HG02623 (cell line): ENCODE results near the gene PCDH7.

Source experiments
- ATAC-seq: cut with Tn5 transposase; IDR thresholded peaks from one replicate; pipeline ENCODE4 v1.9.1; 2021; ENCODE audit warnings: moderate library complexity; ENCODE audit not compliant: unreplicated experiment

Gene PCDH7, protein sequence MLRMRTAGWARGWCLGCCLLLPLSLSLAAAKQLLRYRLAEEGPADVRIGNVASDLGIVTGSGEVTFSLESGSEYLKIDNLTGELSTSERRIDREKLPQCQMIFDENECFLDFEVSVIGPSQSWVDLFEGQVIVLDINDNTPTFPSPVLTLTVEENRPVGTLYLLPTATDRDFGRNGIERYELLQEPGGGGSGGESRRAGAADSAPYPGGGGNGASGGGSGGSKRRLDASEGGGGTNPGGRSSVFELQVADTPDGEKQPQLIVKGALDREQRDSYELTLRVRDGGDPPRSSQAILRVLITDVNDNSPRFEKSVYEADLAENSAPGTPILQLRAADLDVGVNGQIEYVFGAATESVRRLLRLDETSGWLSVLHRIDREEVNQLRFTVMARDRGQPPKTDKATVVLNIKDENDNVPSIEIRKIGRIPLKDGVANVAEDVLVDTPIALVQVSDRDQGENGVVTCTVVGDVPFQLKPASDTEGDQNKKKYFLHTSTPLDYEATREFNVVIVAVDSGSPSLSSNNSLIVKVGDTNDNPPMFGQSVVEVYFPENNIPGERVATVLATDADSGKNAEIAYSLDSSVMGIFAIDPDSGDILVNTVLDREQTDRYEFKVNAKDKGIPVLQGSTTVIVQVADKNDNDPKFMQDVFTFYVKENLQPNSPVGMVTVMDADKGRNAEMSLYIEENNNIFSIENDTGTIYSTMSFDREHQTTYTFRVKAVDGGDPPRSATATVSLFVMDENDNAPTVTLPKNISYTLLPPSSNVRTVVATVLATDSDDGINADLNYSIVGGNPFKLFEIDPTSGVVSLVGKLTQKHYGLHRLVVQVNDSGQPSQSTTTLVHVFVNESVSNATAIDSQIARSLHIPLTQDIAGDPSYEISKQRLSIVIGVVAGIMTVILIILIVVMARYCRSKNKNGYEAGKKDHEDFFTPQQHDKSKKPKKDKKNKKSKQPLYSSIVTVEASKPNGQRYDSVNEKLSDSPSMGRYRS (N-terminal part only)

DNA sequence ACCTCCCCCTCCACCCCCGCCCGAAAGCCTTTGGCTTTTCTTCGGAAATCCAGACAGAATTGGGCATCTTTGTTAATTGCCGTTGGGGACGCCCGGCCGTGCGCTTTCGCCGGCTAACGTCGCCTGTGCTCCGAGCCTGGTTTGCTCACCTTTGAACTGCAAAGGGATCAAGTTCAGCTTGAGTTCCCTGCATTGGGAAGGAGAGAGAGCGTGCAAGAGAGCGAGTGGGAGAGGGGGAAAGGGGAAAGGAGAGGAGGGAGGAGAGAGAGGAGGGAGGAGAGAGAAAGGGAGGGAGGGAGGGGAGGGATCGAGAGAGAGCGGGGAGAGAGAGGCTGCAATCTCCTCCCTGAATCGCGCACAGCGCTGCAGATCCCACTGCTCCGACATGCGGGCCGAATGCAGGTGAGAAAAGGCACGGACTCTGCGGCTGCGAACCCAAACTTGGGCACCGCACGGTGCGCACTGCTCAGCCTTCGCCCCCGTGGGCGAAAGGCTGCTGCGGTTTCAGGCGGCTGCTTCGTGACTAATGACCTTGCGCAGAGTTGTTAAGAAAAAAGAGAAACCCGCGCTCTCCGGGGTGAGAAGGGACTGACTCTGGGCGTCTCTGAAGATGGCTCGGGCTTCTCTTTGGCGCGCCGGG lies at the start of gene PCDH7:
Gene PCDH7, plus strand, starts transcription at position 349 of the 640 bp plus-strand sequence. CDS start 1,054 bp downstream, outside the sequence.
- ATAC-seq: no peak

DNA sequence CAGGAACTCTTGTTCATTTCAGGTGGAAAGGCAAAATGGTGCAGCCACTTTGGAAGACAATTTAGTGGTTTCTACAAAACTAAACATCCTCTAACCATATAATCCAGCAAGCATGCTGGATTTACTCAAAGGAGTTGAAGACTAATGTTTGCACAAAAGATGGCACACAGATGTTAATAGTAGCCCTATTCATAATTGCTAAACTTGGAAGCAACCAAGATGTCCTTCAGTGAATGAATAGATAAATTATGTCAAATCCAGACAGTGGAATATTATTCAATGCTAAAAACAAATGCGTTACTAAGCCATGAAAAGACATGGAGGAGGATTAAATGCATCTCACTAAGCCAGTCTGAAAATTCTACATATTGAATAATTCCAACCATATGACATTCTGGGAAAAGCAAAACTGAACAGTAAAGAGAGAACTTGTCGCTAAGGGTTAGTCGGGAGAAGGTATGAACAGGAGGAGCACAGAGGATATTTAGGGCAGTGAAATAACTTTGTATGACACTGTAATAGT lies 48.2 kb upstream of the PCDH7 start:
- no peak for ATAC-seq

- no peak for ATAC-seq
Observed at GRCh38 chr4:30696191-30696590, 24.0 kb upstream of the PCDH7 start.

DNA sequence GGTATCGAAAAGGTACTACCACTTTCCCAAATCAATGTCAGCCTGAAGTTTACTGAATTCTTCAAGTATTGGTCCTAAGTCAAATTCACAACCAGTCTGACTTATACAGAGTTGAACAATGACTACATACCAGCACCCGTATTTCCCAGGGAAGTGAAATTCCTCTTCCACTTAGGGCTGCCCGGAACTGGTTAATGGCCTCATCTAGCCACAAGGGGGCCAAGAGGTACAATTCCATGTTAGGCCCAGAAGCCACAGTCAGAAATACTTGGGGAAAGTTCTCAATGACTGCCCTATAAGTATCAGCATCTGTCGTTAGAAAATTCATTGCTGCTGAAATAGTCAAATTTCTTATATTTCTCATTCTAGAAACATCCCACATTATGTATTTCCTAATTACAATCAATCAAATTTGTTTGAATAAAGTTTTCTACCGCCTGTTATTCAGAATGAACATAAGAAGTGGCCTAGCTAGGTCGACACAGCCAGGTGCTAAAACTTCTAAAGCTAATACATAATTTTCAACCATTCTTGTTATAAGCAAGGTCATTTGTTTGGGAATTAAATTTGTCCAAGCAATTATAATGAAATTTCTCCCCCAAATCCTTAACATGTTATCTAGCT lies 5.6 kb upstream of the PCDH7 start:
- ATAC-seq: no peak

DNA sequence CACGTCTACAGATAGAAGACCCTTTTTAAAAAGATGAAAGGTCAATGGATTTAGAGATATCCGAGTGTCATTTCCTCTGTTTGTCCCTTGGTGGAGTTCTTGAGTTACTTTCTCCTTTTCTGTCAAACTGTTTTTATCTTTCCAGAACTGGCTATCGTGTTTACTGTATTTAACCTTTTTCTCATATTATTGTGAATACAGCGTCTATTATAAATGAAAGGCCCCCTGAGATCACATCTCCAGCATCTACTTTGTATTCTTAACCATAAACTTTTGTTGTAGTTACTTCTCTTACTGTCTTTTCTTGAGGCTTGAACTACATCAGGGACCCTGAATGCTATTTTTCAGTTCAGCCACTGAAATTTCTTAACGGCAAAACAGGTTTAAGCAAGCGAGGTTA lies 4.0 kb upstream of the PCDH7 start:
- no peak for ATAC-seq

DNA sequence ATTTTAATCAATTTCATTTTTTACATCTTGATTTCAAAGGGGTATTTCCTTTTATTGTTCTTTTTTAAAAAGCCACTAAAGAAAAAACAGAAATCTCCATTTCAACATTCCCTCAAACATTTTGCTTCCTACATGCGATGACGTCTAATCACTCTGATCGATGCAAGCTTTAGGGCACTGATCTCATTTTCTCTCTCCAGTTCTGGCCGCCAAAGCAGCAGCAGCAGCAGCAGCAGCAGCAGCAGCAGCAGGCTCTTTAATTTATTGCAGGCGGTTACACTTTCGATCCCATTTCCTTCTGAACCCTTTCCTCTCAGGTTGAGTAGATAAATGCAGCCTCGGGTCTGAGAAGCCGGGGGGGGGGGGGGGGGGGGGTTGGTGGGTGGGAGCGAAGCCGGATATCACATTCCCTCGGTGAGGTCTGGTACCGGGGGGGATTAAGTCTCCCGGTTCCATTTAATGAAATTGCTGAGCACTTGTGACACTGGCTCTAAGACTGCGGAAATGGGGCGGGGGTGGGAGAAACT lies 3.4 kb upstream of the PCDH7 start:
- no peak for ATAC-seq

DNA sequence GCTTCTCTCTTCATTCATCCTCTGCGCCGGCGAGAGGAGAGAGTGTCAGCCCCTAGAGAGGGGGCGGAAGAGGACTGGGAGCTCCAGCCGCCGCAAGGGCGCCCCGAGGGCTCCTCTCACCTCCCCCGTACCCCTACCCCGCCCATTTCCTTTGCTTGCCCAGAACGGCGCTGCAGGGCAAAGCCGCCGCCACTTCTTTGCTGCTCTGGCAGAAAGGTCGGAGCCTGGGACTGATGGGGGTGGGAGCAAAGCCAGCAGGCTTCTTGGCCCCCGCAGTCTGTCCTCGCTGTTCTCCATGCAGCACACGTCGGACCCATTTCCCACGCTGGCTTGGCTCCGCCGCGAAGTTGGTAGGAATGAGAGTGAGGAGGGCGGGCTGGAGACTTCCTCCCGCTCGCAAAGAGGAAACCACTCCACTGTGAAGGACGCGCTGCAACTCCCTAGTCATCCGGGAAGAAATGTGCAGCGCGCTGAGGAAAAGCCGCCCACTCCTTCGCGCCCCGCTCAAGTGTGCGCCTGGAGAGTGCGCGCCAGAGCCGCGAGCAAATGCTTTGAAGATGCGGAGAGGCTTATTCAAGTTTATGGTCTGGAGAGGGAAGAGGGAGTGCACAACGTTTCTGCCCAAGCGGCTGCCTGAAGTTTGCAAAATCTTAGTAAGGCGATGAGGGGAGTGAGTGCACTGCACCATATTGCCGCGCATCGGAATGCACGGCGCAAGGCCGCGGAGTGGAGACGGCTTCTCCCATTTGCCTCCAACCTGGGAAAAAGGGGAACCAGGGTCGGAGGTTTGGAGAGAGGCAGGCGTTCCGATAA lies 2.8 kb upstream of the PCDH7 start:
- no peak for ATAC-seq

DNA sequence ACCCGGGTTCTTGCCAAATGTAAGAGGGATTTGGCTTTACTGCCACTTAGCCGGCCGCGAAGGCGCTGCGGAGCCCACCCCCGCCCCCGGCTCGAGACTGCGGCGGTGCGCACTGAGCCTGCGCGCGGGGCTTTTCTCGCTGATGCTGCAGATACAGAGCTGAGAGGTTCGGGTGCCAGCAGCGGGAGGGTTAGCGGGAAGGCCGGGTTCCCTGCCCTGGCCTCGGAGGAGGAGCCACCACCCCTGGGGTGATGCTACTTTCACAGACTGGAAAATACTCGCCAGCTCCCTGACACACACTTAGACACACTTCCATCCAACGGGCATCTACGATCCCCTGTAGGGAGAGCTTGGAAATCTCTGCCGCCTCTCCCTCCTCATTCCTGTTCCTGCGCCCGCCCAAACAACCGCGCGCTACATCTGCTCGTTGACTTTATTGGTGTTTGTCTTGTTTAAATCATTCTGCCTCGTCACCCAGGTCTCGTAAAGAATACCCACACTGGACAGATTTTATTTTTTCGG lies 2.1 kb upstream of the PCDH7 start:
- no peak for ATAC-seq

DNA sequence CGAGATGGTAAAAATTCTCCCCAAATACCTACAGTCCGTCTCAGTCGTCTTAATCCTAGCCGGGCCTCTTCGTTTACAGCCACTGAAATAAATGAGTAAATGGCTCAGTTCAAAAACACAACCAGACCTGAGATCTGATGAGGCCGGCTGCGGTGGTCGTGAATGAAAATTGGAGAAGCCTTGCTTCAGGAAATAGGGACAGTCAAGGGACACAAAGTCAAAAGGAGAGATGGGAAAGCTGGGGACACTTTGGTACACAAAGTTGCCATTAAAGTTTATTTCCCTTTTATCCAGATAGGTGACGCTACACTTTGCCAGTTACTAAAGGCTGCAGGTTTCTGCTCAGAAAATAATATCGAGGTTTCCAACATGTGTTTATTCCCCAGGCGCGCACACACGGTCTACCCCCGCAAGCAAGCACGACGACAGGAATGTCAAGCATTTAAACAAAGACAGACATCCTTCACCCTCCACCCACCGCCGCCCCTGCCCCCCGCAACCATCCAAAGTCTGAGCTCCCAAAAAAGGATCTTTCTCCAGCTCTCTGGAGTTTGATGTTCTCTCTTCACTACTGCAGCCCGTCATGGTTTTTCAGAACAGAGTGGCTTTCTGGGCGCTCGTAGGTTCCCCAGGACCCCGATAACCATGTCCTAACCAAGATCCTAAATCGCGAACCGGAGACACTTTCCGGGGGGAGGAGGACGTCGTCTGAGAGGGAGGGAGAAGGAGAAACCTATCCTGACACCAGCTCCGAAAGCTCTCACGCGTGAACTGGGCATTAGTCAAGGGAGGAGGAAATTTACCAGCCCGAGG lies 1.3 kb upstream of the PCDH7 start:
- ATAC-seq: no peak

GRCh38 chr4:30719454-30720020 lies 632 bp upstream of the PCDH7 start:
- ATAC-seq: no peak

DNA sequence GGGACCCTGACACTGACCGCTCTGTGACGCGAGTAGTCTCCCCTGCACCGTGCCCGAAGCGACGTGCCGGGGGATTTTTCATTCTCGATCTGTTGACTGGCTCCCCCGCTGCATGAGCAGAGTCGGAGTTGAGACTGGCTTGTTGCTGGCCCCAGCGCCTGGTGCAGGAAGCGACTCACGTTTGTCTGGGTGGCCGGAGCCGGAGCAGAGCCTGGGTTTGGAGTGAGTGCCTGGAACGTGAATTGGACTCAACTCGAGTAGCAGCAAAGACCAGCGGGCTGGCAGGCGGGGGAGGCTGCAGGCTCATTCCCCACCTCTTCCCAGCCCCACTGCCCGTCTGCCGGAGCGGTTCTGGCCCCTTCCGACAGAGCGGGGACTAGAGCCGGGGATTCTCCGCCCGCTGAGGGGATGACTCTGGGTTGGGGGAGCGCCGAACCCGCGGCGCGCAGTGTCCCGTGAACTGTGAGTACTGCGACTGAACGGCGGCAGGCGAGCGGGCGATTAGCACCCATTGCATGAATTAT lies 554 bp downstream of the PCDH7 start:
- ATAC-seq: no peak

DNA sequence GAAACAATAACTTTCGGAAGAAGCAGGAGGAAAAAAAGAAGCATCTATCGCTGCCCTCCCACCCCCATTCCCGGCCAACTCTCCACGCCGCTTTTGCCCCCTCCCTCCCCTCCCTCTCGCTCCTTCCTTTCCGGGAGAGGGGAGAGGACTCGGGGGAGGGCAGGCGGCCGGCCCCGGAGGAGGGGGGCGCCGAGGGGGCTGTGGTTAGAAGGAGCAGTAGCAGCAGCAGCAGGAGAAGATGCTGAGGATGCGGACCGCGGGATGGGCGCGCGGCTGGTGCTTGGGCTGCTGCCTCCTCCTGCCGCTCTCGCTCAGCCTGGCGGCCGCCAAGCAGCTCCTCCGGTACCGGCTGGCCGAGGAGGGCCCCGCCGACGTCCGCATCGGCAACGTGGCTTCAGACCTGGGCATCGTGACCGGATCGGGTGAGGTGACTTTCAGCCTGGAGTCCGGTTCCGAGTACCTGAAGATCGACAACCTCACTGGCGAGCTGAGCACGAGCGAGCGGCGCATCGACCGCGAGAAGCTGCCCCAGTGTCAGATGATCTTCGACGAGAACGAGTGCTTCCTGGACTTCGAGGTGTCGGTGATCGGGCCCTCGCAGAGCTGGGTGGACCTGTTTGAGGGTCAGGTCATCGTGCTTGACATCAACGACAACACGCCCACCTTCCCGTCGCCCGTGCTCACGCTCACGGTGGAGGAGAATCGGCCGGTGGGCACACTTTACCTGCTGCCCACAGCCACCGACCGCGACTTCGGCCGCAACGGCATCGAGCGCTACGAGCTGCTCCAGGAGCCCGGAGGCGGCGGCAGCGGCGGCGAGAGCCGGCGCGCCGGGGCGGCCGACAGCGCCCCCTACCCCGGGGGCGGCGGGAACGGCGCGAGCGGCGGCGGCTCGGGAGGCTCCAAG lies 1.3 kb downstream of the PCDH7 start:
- ATAC-seq: no peak

GRCh38 chr4:30722092-30722358 lies 1.9 kb downstream of the PCDH7 start:
- ATAC-seq: no peak

DNA sequence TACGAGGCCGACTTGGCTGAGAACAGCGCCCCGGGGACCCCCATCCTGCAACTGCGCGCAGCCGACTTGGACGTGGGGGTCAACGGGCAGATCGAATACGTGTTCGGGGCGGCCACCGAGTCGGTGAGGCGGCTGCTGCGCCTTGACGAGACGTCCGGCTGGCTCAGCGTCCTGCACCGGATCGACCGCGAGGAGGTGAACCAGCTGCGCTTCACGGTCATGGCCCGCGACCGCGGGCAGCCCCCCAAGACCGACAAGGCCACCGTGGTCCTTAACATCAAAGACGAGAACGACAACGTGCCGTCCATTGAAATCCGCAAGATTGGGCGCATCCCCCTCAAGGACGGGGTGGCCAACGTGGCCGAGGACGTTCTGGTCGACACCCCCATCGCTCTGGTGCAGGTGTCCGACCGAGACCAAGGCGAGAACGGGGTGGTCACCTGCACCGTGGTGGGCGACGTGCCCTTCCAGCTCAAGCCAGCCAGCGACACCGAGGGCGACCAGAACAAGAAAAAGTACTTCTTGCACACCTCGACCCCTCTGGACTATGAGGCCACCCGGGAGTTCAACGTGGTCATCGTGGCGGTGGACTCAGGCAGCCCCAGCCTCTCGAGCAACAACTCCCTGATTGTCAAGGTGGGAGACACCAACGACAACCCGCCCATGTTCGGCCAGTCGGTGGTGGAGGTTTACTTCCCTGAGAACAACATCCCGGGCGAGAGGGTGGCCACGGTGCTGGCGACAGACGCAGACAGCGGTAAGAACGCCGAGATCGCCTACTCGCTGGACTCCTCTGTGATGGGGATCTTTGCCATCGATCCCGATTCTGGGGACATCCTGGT lies 2.4 kb downstream of the PCDH7 start:
- ATAC-seq: no peak

DNA sequence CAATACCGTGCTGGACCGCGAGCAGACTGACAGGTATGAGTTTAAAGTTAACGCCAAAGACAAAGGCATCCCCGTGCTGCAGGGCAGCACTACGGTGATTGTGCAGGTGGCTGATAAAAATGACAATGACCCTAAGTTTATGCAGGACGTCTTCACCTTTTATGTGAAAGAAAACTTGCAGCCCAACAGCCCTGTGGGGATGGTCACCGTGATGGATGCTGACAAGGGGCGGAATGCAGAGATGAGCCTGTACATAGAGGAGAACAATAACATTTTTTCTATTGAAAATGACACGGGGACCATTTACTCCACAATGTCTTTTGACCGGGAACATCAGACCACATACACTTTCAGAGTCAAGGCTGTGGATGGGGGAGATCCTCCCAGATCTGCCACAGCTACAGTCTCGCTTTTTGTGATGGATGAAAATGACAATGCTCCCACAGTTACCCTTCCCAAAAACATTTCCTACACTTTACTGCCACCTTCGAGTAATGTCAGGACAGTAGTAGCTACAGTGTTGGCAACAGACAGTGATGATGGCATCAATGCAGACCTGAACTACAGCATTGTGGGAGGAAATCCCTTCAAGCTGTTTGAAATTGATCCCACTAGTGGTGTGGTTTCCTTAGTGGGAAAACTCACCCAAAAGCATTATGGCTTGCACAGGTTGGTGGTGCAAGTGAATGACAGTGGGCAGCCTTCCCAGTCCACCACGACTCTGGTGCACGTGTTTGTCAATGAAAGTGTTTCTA lies 3.2 kb downstream of the PCDH7 start:
- ATAC-seq: no peak

GRCh38 chr4:30724247-30724646 lies 4.1 kb downstream of the PCDH7 start:
- no peak for ATAC-seq
